IMR-90 (cell line): ENCODE data around the gene LTBP1. TPM values are rescaled to one million over a fixed set of nuclear protein-coding genes. Genes with fewer than 3 reads are reported as not detected.

Experiments
- ATAC-seq: fragments of 200-7000 bp; cut with Tn5 transposase; 2 replicates; pipeline ENCODE4 v1.9.1; 2020; ENCODE audit warnings: low read depth, mild to moderate bottlenecking, moderate library complexity
- BruUV-seq: library from RNA; stranded (reverse); fragments of 400-500 nt; replicated peaks from 2 replicates; lab custom pipeline; 2021; lab: Mats Ljungman, UMichigan
- CTCF ChIA-PET: fragments of 300-600 bp; formaldehyde crosslinking; extraction: SDS; loops from one replicate; lab custom pipeline; 2021; ENCODE audit warnings: antibody characterized with exemption; lab: Yijun Ruan, JAX
- POLR2A ChIA-PET: fragments of 300-600 bp; sonication (Branson Sonifier 250); formaldehyde crosslinking; loops from one replicate; lab custom pipeline; 2022; ENCODE audit warnings: antibody characterized with exemption; ENCODE audit not compliant: unreplicated experiment; lab: Charles Lee
- DNase-seq: peaks from one replicate; pipeline ENCODE4 v3.0.0; 2013
- H2AFZ ChIP-seq: replicated peaks from 2 replicates; pipeline ENCODE3; 2013; ENCODE audit warnings: low read length, mild to moderate bottlenecking; ENCODE audit not compliant: poor library complexity
- H2AK5ac ChIP-seq: 2 replicates; pipeline ENCODE4 v1.6.1; 2013; ENCODE audit warnings: low read depth, low read length, inconsistent platforms
- H2AK9ac ChIP-seq: replicated peaks from 2 replicates; pipeline ENCODE3; 2013; ENCODE audit warnings: mild to moderate bottlenecking, low read depth, low read length, moderate library complexity; ENCODE audit not compliant: poor library complexity
- H2BK120ac ChIP-seq: 2 replicates; pipeline ENCODE4 v1.6.1; 2013; ENCODE audit warnings: low read depth, low read length, inconsistent platforms
- H2BK15ac ChIP-seq: 3 replicates; pipeline ENCODE4 v1.6.1; 2013; ENCODE audit warnings: low read depth, low read length, inconsistent platforms
- H2BK20ac ChIP-seq: 2 replicates; pipeline ENCODE4 v1.6.1; 2013; ENCODE audit warnings: low read depth, mild to moderate bottlenecking, inconsistent platforms, low read length, moderate library complexity
- H2BK5ac ChIP-seq: 2 replicates; pipeline ENCODE4 v1.6.1; 2013; ENCODE audit warnings: mild to moderate bottlenecking, low read depth, low read length, inconsistent platforms; ENCODE audit not compliant: poor library complexity, severe bottlenecking
- H3K14ac ChIP-seq: replicated peaks from 2 replicates; pipeline ENCODE4 v1.6.1; 2013; ENCODE audit warnings: low read depth, low read length, inconsistent platforms
- H3K18ac ChIP-seq: 2 replicates; pipeline ENCODE4 v1.6.1; 2013; ENCODE audit warnings: low read depth, low read length, control low read depth
- H3K23ac ChIP-seq: 2 replicates; pipeline ENCODE4 v1.6.1; 2013; ENCODE audit warnings: low read depth, low read length, inconsistent platforms
- H3K27ac ChIP-seq: 2 replicates; pipeline ENCODE4 v1.5.1; 2013; ENCODE audit warnings: mild to moderate bottlenecking, control low read depth, low read length; ENCODE audit not compliant: insufficient read depth
- H3K27me3 ChIP-seq: 2 replicates; pipeline ENCODE4 v1.6.1; 2013; ENCODE audit warnings: low read length; ENCODE audit not compliant: control insufficient read depth, insufficient read depth
- H3K36me3 ChIP-seq: 2 replicates; pipeline ENCODE4 v1.6.1; 2013; ENCODE audit warnings: low read length, mixed read lengths; ENCODE audit not compliant: control insufficient read depth, insufficient read depth
- H3K4ac ChIP-seq: 2 replicates; pipeline ENCODE4 v1.6.1; 2013; ENCODE audit warnings: low read depth, low read length, inconsistent platforms
- H3K4me1 ChIP-seq: 2 replicates; pipeline ENCODE4 v1.6.1; 2013; ENCODE audit warnings: low read length, mixed read lengths; ENCODE audit not compliant: control insufficient read depth, insufficient read depth
- H3K4me2 ChIP-seq: 2 replicates; pipeline ENCODE4 v1.6.1; 2013; ENCODE audit warnings: low read depth, mild to moderate bottlenecking, control low read depth, low read length, moderate library complexity
- H3K4me3 ChIP-seq: 2 replicates; pipeline ENCODE4 v1.5.1; 2013; ENCODE audit warnings: low read depth, mild to moderate bottlenecking, control low read depth, low read length, moderate library complexity; ENCODE audit not compliant: insufficient read depth
- H3K56ac ChIP-seq: 2 replicates; pipeline ENCODE4 v1.6.1; 2013; ENCODE audit warnings: low read length, inconsistent platforms; ENCODE audit not compliant: insufficient read depth; ENCODE audit errors: extremely low read depth
- H3K79me1 ChIP-seq, 2 experiments: 2 replicates each; pipeline ENCODE4 v1.6.1; 2013; ENCODE audit warnings: low read length in 2 of 2, inconsistent platforms in 1 of 2, low read depth in 1 of 2
- H3K9ac ChIP-seq: 2 replicates; pipeline ENCODE4 v1.6.1; 2013; ENCODE audit warnings: low read depth, low read length, control low read depth
- H3K9me1 ChIP-seq: 2 replicates; pipeline ENCODE4 v1.6.1; 2013; ENCODE audit warnings: low read length, inconsistent platforms; ENCODE audit not compliant: insufficient read depth
- H3K9me3 ChIP-seq: 2 replicates; pipeline ENCODE4 v1.6.1; 2013; ENCODE audit warnings: low read length; ENCODE audit not compliant: control insufficient read depth, insufficient read depth
- H4K20me1 ChIP-seq: 2 replicates; pipeline ENCODE4 v1.6.1; 2013; ENCODE audit warnings: low read length, inconsistent platforms; ENCODE audit not compliant: insufficient read depth
- H4K5ac ChIP-seq: 2 replicates; pipeline ENCODE4 v1.6.1; 2013; ENCODE audit warnings: mild to moderate bottlenecking, low read depth, low read length, control low read depth
- H4K8ac ChIP-seq, 2 experiments: 2 replicates each; pipeline ENCODE4 v1.6.1; 2013; ENCODE audit warnings: low read depth in 2 of 2, low read length in 2 of 2, control low read depth in 1 of 2, inconsistent platforms in 1 of 2
- H4K91ac ChIP-seq: 2 replicates; pipeline ENCODE4 v1.6.1; 2013; ENCODE audit warnings: low read depth, low read length, inconsistent platforms; ENCODE audit not compliant: insufficient read depth
- CHD1 ChIP-seq: IDR thresholded peaks from 2 replicates; pipeline ENCODE4 v1.6.1; 2012; ENCODE audit warnings: low read depth, low read length, improper control_type of control experiment
- CTCF ChIP-seq: conservative IDR thresholded peaks from 2 replicates; pipeline ENCODE4 v1.5.1; 2012; ENCODE audit warnings: mild to moderate bottlenecking, low read depth, low read length, improper control_type of control experiment
- ELK1 ChIP-seq: fragments of 150-350 bp; IDR thresholded peaks from 2 replicates; pipeline ENCODE4 v1.6.1; 2016; ENCODE audit warnings: low read depth, mild to moderate bottlenecking, low read length, moderate library complexity, borderline replicate concordance
- MAFK ChIP-seq: IDR thresholded peaks from 2 replicates; pipeline ENCODE4 v1.6.1; 2012; ENCODE audit warnings: low read depth, low read length, improper control_type of control experiment
- MAZ ChIP-seq: IDR thresholded peaks from 2 replicates; pipeline ENCODE4 v1.6.1; 2012; ENCODE audit warnings: low read depth, mild to moderate bottlenecking, low read length, improper control_type of control experiment, moderate library complexity, borderline replicate concordance
- NFE2L2 ChIP-seq: fragments of 150-350 bp; IDR thresholded peaks from 2 replicates; pipeline ENCODE4 v1.6.1; 2016; ENCODE audit warnings: low read depth, mild to moderate bottlenecking, low read length
- POLR2A ChIP-seq: IDR thresholded peaks from 2 replicates; pipeline ENCODE4 v1.6.1; 2012; ENCODE audit warnings: mild to moderate bottlenecking, low read depth, low read length
- RCOR1 ChIP-seq: IDR thresholded peaks from 2 replicates; pipeline ENCODE4 v1.6.1; 2012; ENCODE audit warnings: mild to moderate bottlenecking, low read length, improper control_type of control experiment; ENCODE audit not compliant: insufficient replicate concordance
- RFX5 ChIP-seq: IDR thresholded peaks from 2 replicates; pipeline ENCODE4 v1.8.0; 2012; ENCODE audit warnings: low read depth, mild to moderate bottlenecking, low read length, moderate library complexity
- SMC3 ChIP-seq: fragments of 150-350 bp; IDR thresholded peaks from 2 replicates; pipeline ENCODE4 v1.6.1; 2016; ENCODE audit warnings: low read depth, mild to moderate bottlenecking, antibody characterized with exemption, low read length, moderate library complexity
- WGBS, 2 experiments: methylation state at CpG; one replicate each; pipeline versions ENCODE4 v1.1.5 to v1.1.7; 2013; ENCODE audit warnings: missing lambda C conversion rate in 2 of 2; ENCODE audit not compliant: insufficient read length in 1 of 2; ENCODE audit errors: extremely low coverage in 2 of 2; 5-methylcytosine and 5-hydroxymethylcytosine counted together
- dilution Hi-C: fragments of 300-500 bp; cut with HindIII; formaldehyde crosslinking; loops from one replicate; pipeline ENCODE4 v1.14.3; 2018; ENCODE audit warnings: low sequenced_read_pairs; ENCODE audit not compliant: unreplicated experiment
- in situ Hi-C: fragments of 300-500 bp; cut with MboI; formaldehyde crosslinking; loops from 3 replicates; pipeline ENCODE4 v1.14.3; 2019; ENCODE audit warnings: low sequenced_read_pairs, inconsistent platforms, mixed read lengths
- intact Hi-C: fragments of 100-400 bp; cut with micrococcal nuclease; formaldehyde crosslinking; loops from 2 replicates; pipeline ENCODE4 v1.10.0; 2022
- polyA plus RNA-seq, 3 experiments: library from polyadenylated mRNA; depleted of rRNA; stranded (reverse); fragments of >200 nt; gene quantifications; 2 replicates each; pipeline ENCODE4 v1.2.3, GENCODE V29; 2012; ENCODE audit warnings: low replicate concordance in 1 of 3
- total RNA-seq: library from RNA; depleted of rRNA; stranded (reverse); fragments of >200 nt; gene quantifications from 2 replicates; pipeline ENCODE4 v1.2.3, GENCODE V29; 2012

Gene LTBP1
- total and polyA plus RNA-seq, 2 of the 4 experiments (the other 2 are of a cell fraction), result 235 to 326 TPM

- Histone ChIP-seq H2BK15ac (no peak overlapping the region), H2BK5ac (no peak overlapping the region), H3K4me3 (no peak overlapping the region), H4K5ac (no peak overlapping the region), H2BK20ac (no peak overlapping the region), H3K27me3 (no peaks in the 10 kb centered on the region), H3K4me1 (peaks cover 5% of the 10 kb centered on the region; the same call in 1 of the 2 replicates), H3K14ac (no peak overlapping the region), H2BK120ac (no peak overlapping the region), H4K20me1 (no peaks in the 10 kb centered on the region), H4K91ac (no peak overlapping the region), H3K18ac (no peak overlapping the region), H3K27ac (no peak overlapping the region), H2AFZ (no peak overlapping the region), H2AK5ac (no peak overlapping the region), H3K79me1 (peaks cover 27 to 33% of the 10 kb centered on the region in 2 experiments; a peak in 3 of 4 replicates), H3K4ac (no peak overlapping the region), H3K56ac (no peak overlapping the region), H3K36me3 (peaks cover 25% of the 10 kb centered on the region), H4K8ac (no peak overlapping the region), H2AK9ac (no peak overlapping the region), H3K9me3 (no peaks in the 10 kb centered on the region), H3K9me1 (peaks cover 14% of the 10 kb centered on the region), H3K23ac (no peak overlapping the region), H3K9ac (no peak overlapping the region), H3K4me2 (no peak overlapping the region)
- TF ChIP-seq ELK1, result no peak
- no peak for TF ChIP-seq NFE2L2
- TF ChIP-seq POLR2A, result no peak
- TF ChIP-seq CHD1, result no peak
- TF ChIP-seq RFX5, result no peak
- no peak for TF ChIP-seq RCOR1
- TF ChIP-seq SMC3, result no peak
- no peak for TF ChIP-seq CTCF
- no peak for TF ChIP-seq MAZ
- no peak for TF ChIP-seq MAFK
- WGBS, 2 experiments, result no CpG with 5 or more reads among the region's 8 CpGs
- in situ Hi-C loops, result no loop called here
- dilution Hi-C loops, result no loop called here
- DNase-seq (no peak), ATAC-seq (no peak)
- ChIA-PET POLR2A (no interaction called here), CTCF (no interaction called here)
- no TSS peak for BruUV-seq
- intact Hi-C loops, result no loop called here
Measured at GRCh38 chr2:33383855-33384598, 437.3 kb downstream of the LTBP1 start.
